K562 (cell line): ENCODE results near the gene CLDN7. TPM values are rescaled to one million over a fixed set of nuclear protein-coding genes. Genes with fewer than 3 reads are reported as not detected.
A peak's percentile ranks its signal among the peaks of the same experiment; 100 is the strongest.

ENCODE experiments used
- EP400 ChIP-seq: fragments of 450-650 bp; IDR thresholded peaks from 2 replicates; pipeline ENCODE4 v1.6.1; 2017; ENCODE audit warnings: antibody characterized with exemption, mild to moderate bottlenecking, moderate library complexity
- GTF2F1 ChIP-seq: IDR thresholded peaks from 2 replicates; pipeline ENCODE4 v1.6.1; 2011; ENCODE audit warnings: low read depth, low read length, improper control_type of control experiment
- JUNB ChIP-seq: fragments of 450-650 bp; formaldehyde crosslinking; conservative IDR thresholded peaks from 2 replicates; pipeline ENCODE4 v1.4.0; 2020; ENCODE audit warnings: mild to moderate bottlenecking
- MEF2D ChIP-seq: conservative IDR thresholded peaks from 2 replicates; pipeline ENCODE4 v1.6.1; 2016; ENCODE audit warnings: low read depth, missing genetic modification characterization, missing compliant biosample characterization
- POLR2AphosphoS2 ChIP-seq: IDR thresholded peaks from 2 replicates; pipeline ENCODE4 v1.6.1; 2012; ENCODE audit warnings: low read length, improper control_type of control experiment
- POLR2AphosphoS5 ChIP-seq: IDR thresholded peaks from 2 replicates; pipeline ENCODE4 v1.6.1; 2011; ENCODE audit warnings: mild to moderate bottlenecking, low read depth, low read length, moderate library complexity; ENCODE audit not compliant: control insufficient read depth, insufficient read depth
- SMAD1 ChIP-seq: fragments of 150-350 bp; IDR thresholded peaks from 2 replicates; pipeline ENCODE4 v1.6.1; 2014; ENCODE audit warnings: low read length, low read depth; ENCODE audit not compliant: partially characterized antibody
- SPI1 ChIP-seq: IDR thresholded peaks from 2 replicates; pipeline ENCODE4 v1.6.1; 2011; ENCODE audit warnings: low read depth, low read length, control low read depth, borderline replicate concordance
- TAF9B ChIP-seq: fragments of 450-650 bp; IDR thresholded peaks from 2 replicates; pipeline ENCODE4 v1.6.1; 2018; ENCODE audit warnings: mild to moderate bottlenecking; ENCODE audit not compliant: partially characterized antibody
- TCFL5 ChIP-seq: fragments of 250-450 bp; sonication (Bioruptor Pico); conservative IDR thresholded peaks from 2 replicates; pipeline ENCODE4 v1.6.1; 2021; ENCODE audit warnings: mild to moderate bottlenecking, moderate library complexity, matching md5 sums
- ZBTB7A ChIP-seq: IDR thresholded peaks from 2 replicates; pipeline ENCODE4 v1.6.1; 2011; ENCODE audit warnings: low read depth, mild to moderate bottlenecking, low read length, moderate library complexity, borderline replicate concordance; ENCODE audit not compliant: control insufficient read depth
- ZC3H4 ChIP-seq: sonication (generic); formaldehyde crosslinking; IDR thresholded peaks from 2 replicates; pipeline ENCODE4 v1.9.0; 2021; ENCODE audit warnings: missing genetic modification reagents, borderline replicate concordance
- ZNF644 ChIP-seq: fragments of 200-800 bp; sonication (Bioruptor generic); IDR thresholded peaks from 2 replicates; pipeline ENCODE4 v1.6.1; 2016; ENCODE audit warnings: low read depth, missing genetic modification characterization, missing compliant biosample characterization
- polyA plus RNA-seq, 8 experiments: library from polyadenylated mRNA; depleted of rRNA in 4 of 8; stranded (reverse) in 5 of 8; unstranded in 3 of 8; fragments of >200 nt; fragmentation: Nextera tagmentation in 2 of 8; fragmentation: Illumina TruSeq in 1 of 8; extraction: Ambion mirVana in 2 of 8; extraction: Trizol in 1 of 8; gene quantifications; 2 replicates each; pipeline versions ENCODE4 v1.2.1 to v1.2.3, GENCODE V29; 2011 to 2014; ENCODE audit warnings: inconsistent platforms in 1 of 8, missing spikeins in 1 of 8
- total RNA-seq, 7 experiments: library from RNA; depleted of rRNA in 6 of 7; stranded (reverse); fragments of >200 nt in 6 of 7; fragmentation: Illumina TruSeq in 2 of 7; extraction: Trizol in 2 of 7; gene quantifications; 2 replicates each; pipeline versions ENCODE4 v1.2.1 to v1.2.3, GENCODE V29; 2011 to 2021; ENCODE audit warnings: low replicate concordance in 1 of 7
- TF ChIP-seq, protein P1 (sequence below): fragments of 250-450 bp; sonication (Bioruptor Pico); IDR thresholded peaks from 2 replicates; pipeline ENCODE4 v1.5.1; 2021; ENCODE audit warnings: mild to moderate bottlenecking

CLDN7 gene
- total and polyA plus RNA-seq, 9 of the 15 experiments (the other 6 are each of a cell fraction or from before 2014, with no cell fraction given) = 2.2 to 14.5 (median 7.6) TPM

DNA sequence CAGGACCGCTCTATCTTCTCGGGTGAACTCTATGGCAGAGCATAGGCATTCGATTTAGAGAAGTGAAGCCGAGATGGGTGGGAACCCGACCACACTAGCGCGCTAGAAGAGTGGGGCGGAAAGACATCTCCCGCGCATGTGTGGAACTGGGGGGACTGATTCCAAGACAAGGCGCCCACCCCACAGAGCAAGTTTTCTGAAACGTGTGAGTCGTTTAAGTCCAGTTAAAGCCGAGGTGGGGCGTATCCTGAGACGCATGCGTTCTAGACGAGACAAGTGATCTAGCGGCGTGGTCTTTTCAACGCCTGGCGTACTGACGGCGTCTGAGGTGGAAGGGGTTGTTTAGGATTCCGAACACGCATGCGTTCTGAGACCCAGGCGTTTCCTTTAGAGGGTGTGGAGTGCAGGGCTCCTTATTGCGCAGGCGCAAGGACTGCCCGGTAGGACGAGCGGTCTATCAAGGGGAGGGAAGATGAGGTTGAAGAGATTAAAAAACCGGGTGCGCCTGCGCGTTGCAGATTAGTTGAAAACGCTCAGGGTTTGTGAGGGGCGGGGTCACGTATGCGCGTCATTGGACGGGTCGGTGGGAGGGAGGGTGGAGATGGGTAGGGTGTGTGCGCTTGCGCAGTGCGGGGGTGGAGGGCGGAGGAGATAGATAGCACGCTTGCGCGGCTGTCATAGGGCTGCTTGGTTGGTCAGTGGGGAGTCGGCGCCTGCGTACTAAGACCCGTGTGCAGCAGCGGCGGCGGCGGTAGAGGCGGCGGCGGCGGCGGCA is 44.8 kb upstream of the CLDN7 start, which contains the start of gene EIF5A (continued):
- TF ChIP-seq GTF2F1 = 0 out of 2 replicates have a peak, but pooled peaks have one; percentile 46
- no peak for TF ChIP-seq TCFL5 (CRISPR knock-in tag)
- no peak for TF ChIP-seq MEF2D (tag)
- TF ChIP-seq SPI1 = peak; percentile 69
- TF ChIP-seq ZNF644 (tag) = no peak
- TF ChIP-seq ZBTB7A = peak; percentile 16; the same call in 1 of the 2 replicates
- no peak for TF ChIP-seq JUNB (CRISPR knock-in tag)
- TF ChIP-seq POLR2AphosphoS2 = no peak
- TF ChIP-seq SMAD1 = no peak
- TF ChIP-seq, protein P1, sequence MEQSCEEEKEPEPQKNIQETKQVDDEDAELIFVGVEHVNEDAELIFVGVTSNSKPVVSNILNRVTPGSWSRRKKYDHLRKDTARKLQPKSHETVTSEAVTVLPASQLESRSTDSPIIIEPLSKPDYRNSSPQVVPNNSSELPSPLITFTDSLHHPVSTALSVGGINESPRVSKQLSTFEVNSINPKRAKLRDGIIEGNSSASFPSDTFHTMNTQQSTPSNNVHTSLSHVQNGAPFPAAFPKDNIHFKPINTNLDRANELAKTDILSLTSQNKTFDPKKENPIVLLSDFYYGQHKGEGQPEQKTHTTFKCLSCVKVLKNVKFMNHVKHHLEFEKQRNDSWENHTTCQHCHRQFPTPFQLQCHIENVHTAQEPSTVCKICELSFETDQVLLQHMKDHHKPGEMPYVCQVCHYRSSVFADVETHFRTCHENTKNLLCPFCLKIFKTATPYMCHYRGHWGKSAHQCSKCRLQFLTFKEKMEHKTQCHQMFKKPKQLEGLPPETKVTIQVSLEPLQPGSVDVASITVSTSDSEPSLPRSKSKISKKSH (CRISPR knock-in tag) = no peak
- TF ChIP-seq EP400 = peak; percentile 84
- TF ChIP-seq TAF9B = peak; percentile 77
- TF ChIP-seq POLR2AphosphoS5 = peak; percentile 38; the same call in 1 of the 2 replicates
- TF ChIP-seq ZC3H4 (CRISPR knock-in tag) = no peak
